Mesendoderm (in vitro differentiated cells): ENCODE results near the gene GOLM1.

Source experiments
- DNase-seq: peaks from one replicate; pipeline ENCODE4 v3.0.0; 2013
- H2AK5ac ChIP-seq: 2 replicates; pipeline ENCODE4 v1.6.1; 2013; ENCODE audit warnings: low read length, inconsistent platforms
- H2BK120ac ChIP-seq: 2 replicates; pipeline ENCODE4 v1.6.1; 2013; ENCODE audit warnings: low read depth, mild to moderate bottlenecking, low read length, moderate library complexity, mixed read lengths
- H2BK15ac ChIP-seq: replicated peaks from 2 replicates; pipeline ENCODE4 v1.6.1; 2013; ENCODE audit warnings: low read depth, mild to moderate bottlenecking, moderate library complexity
- H2BK5ac ChIP-seq: 2 replicates; pipeline ENCODE4 v1.6.1; 2013; ENCODE audit warnings: low read length, inconsistent platforms
- H3K18ac ChIP-seq: 2 replicates; pipeline ENCODE4 v1.6.1; 2013; ENCODE audit warnings: mild to moderate bottlenecking, low read length, mixed read lengths
- H3K23ac ChIP-seq: one replicate; pipeline ENCODE4 v1.6.1; 2013; ENCODE audit warnings: low read length
- H3K27ac ChIP-seq: 2 replicates; pipeline ENCODE4 v1.5.1; 2013; ENCODE audit warnings: low read depth, mild to moderate bottlenecking, inconsistent platforms, low read length, moderate library complexity
- H3K27me3 ChIP-seq: 2 replicates; pipeline ENCODE4 v1.6.1; 2013; ENCODE audit warnings: low read length, control low read depth, mild to moderate bottlenecking, inconsistent platforms; ENCODE audit not compliant: insufficient read depth, poor library complexity
- H3K36me3 ChIP-seq: 2 replicates; pipeline ENCODE4 v1.6.1; 2013; ENCODE audit warnings: low read length, inconsistent platforms; ENCODE audit not compliant: control insufficient read depth, insufficient read depth
- H3K4ac ChIP-seq: one replicate; pipeline ENCODE4 v1.6.1; 2013; ENCODE audit warnings: low read depth, mild to moderate bottlenecking, low read length, moderate library complexity
- H3K4me1 ChIP-seq: 2 replicates; pipeline ENCODE4 v1.6.1; 2013; ENCODE audit warnings: low read depth, low read length, inconsistent platforms; ENCODE audit not compliant: control insufficient read depth
- H3K4me2 ChIP-seq: 2 replicates; pipeline ENCODE4 v1.6.1; 2013; ENCODE audit warnings: low read length
- H3K4me3 ChIP-seq: 2 replicates; pipeline ENCODE4 v1.5.1; 2013; ENCODE audit warnings: mild to moderate bottlenecking, low read length
- H3K56ac ChIP-seq: one replicate; pipeline ENCODE4 v1.6.1; 2013; ENCODE audit warnings: low read length
- H3K79me1 ChIP-seq: 2 replicates; pipeline ENCODE4 v1.6.1; 2013; ENCODE audit warnings: low read length, inconsistent platforms
- H3K79me2 ChIP-seq: 2 replicates; pipeline ENCODE4 v1.6.1; 2013; ENCODE audit warnings: mild to moderate bottlenecking, low read length; ENCODE audit not compliant: control insufficient read depth, insufficient read depth
- H3K9ac ChIP-seq: 2 replicates; pipeline ENCODE4 v1.6.1; 2013; ENCODE audit warnings: low read length, inconsistent platforms
- H4K5ac ChIP-seq: one replicate; pipeline ENCODE4 v1.6.1; 2013; ENCODE audit warnings: low read length
- H4K8ac ChIP-seq: one replicate; pipeline ENCODE4 v1.6.1; 2013; ENCODE audit warnings: low read depth, mild to moderate bottlenecking, control low read depth, low read length, moderate library complexity
- WGBS: extraction: QIAGEN DNeasy Blood & Tissue Kit; methylation state at CpG from one replicate; pipeline ENCODE4 v1.1.7; 2013; ENCODE audit warnings: low lambda C conversion rate, missing lambda C conversion rate; ENCODE audit not compliant: insufficient coverage; ENCODE audit errors: extremely low coverage; 5-methylcytosine and 5-hydroxymethylcytosine counted together

GOLM1 gene

GRCh38 chr9:86073839-86074238 is 25.5 kb downstream of the GOLM1 start:
- H3K79me2 ChIP-seq = no peaks in the 10 kb centered on the region
- DNase-seq = no peak
- no peak overlapping the region for H3K56ac ChIP-seq
- H3K79me1 ChIP-seq = no peaks in the 10 kb centered on the region
- no peaks in the 10 kb centered on the region for H3K4me1 ChIP-seq
- no peak overlapping the region for H3K9ac ChIP-seq
- H3K18ac ChIP-seq = no peak overlapping the region
- H3K4me3 ChIP-seq = no peak overlapping the region
- no peaks in the 10 kb centered on the region for H3K27me3 ChIP-seq
- H2BK5ac ChIP-seq = no peak overlapping the region
- H2BK120ac ChIP-seq = no peak overlapping the region
- H2BK15ac ChIP-seq = no peak overlapping the region
- no peak overlapping the region for H3K4ac ChIP-seq
- no peak overlapping the region for H2AK5ac ChIP-seq
- no peak overlapping the region for H4K8ac ChIP-seq
- no peak overlapping the region for H3K27ac ChIP-seq
- WGBS = no CpG with 5 or more reads among the region's 1 CpG
- H3K23ac ChIP-seq = no peak overlapping the region
- H3K4me2 ChIP-seq = no peak overlapping the region
- H3K36me3 ChIP-seq = no peaks in the 10 kb centered on the region
- H4K5ac ChIP-seq = no peak overlapping the region

DNA sequence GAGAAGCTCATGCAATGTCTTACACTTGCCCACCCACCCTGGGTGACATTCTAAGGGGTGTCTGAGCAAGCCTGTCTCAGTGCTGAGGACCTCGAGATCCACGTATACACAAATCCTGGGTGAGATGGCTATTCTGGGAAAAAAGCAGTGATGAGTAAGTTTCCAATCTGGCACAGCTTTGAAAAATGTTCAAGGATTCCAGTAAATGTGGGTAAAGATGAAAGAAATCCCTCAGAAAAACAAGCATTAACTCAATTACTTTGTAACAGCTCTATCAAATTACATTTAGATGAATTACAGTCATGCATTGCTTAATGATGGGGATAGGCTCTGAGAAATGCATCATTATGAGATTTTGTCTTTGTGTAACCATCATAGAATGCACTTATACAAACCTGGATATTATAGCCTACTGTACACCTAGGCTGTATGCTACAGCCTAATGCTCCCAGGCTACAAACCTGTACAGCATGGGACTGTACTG is 26.9 kb downstream of the GOLM1 start:
- H3K4me1 ChIP-seq = no peaks in the 10 kb centered on the region
- no peaks in the 10 kb centered on the region for H3K79me2 ChIP-seq
- no peak overlapping the region for H2BK5ac ChIP-seq
- H3K4me3 ChIP-seq = no peak overlapping the region
- no peak overlapping the region for H2BK15ac ChIP-seq
- no peaks in the 10 kb centered on the region for H3K27me3 ChIP-seq
- H3K79me1 ChIP-seq = no peaks in the 10 kb centered on the region
- no peak for DNase-seq
- H3K23ac ChIP-seq = no peak overlapping the region
- no peak overlapping the region for H3K4ac ChIP-seq
- H4K5ac ChIP-seq = no peak overlapping the region
- no peak overlapping the region for H2BK120ac ChIP-seq
- no CpG with 5 or more reads among the region's 2 CpGs for WGBS
- no peak overlapping the region for H3K18ac ChIP-seq
- H2AK5ac ChIP-seq = no peak overlapping the region
- H3K27ac ChIP-seq = no peak overlapping the region
- no peak overlapping the region for H3K4me2 ChIP-seq
- H4K8ac ChIP-seq = no peak overlapping the region
- no peak overlapping the region for H3K9ac ChIP-seq
- no peak overlapping the region for H3K56ac ChIP-seq
- no peaks in the 10 kb centered on the region for H3K36me3 ChIP-seq

GRCh38 chr9:86069206-86069869 is 30.0 kb downstream of the GOLM1 start:
- no peak overlapping the region for H3K9ac ChIP-seq
- no peak overlapping the region for H3K4me2 ChIP-seq
- H3K79me2 ChIP-seq = no peaks in the 10 kb centered on the region
- no peak overlapping the region for H4K8ac ChIP-seq
- H2BK15ac ChIP-seq = no peak overlapping the region
- H3K56ac ChIP-seq = no peak overlapping the region
- H3K27ac ChIP-seq = no peak overlapping the region
- H2BK120ac ChIP-seq = no peak overlapping the region
- H4K5ac ChIP-seq = no peak overlapping the region
- H2AK5ac ChIP-seq = no peak overlapping the region
- no peaks in the 10 kb centered on the region for H3K27me3 ChIP-seq
- H2BK5ac ChIP-seq = no peak overlapping the region
- H3K4me1 ChIP-seq = no peaks in the 10 kb centered on the region
- WGBS = no CpG with 5 or more reads among the region's 7 CpGs
- H3K4me3 ChIP-seq = no peak overlapping the region
- no peak overlapping the region for H3K23ac ChIP-seq
- no peaks in the 10 kb centered on the region for H3K79me1 ChIP-seq
- H3K18ac ChIP-seq = no peak overlapping the region
- H3K36me3 ChIP-seq = no peaks in the 10 kb centered on the region
- no peak overlapping the region for H3K4ac ChIP-seq
- DNase-seq = peak; percentile 13

DNA sequence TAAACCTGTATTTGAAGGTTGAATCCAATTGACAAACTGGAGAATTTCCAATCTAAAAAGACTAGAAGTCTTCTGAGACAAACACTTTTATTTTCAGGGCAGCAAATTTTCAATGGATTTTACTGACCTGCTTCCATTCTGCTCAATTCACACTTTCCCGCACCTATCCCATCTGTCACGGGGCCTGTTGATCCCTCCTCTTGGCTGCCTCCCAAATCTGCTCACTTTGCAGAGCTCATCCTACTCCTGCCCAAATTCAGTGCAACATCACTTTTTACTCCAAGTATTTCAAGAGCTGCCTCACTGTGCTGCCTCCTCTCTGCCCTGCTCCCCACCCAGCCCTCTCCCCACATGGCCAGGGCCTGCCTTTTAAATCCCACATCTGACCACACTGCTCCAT is 35.1 kb downstream of the GOLM1 start:
- H3K27me3 ChIP-seq = no peaks in the 10 kb centered on the region
- H2AK5ac ChIP-seq = no peak overlapping the region
- no peak overlapping the region for H2BK5ac ChIP-seq
- no peaks in the 10 kb centered on the region for H3K79me2 ChIP-seq
- H4K5ac ChIP-seq = no peak overlapping the region
- no peak overlapping the region for H3K4me3 ChIP-seq
- no peak overlapping the region for H2BK120ac ChIP-seq
- H3K9ac ChIP-seq = no peak overlapping the region
- H3K23ac ChIP-seq = no peak overlapping the region
- H3K79me1 ChIP-seq = no peaks in the 10 kb centered on the region
- no peaks in the 10 kb centered on the region for H3K4me1 ChIP-seq
- H3K4ac ChIP-seq = no peak overlapping the region
- H3K36me3 ChIP-seq = no peaks in the 10 kb centered on the region
- no peak overlapping the region for H3K4me2 ChIP-seq
- no peak overlapping the region for H3K27ac ChIP-seq
- no peak overlapping the region for H2BK15ac ChIP-seq
- H3K18ac ChIP-seq = no peak overlapping the region
- H4K8ac ChIP-seq = no peak overlapping the region
- no peak for DNase-seq
- WGBS = no CpG with 5 or more reads among the region's 2 CpGs
- no peak overlapping the region for H3K56ac ChIP-seq

GRCh38 chr9:86062845-86063693 is 36.3 kb downstream of the GOLM1 start:
- no peak overlapping the region for H3K27ac ChIP-seq
- no peak for DNase-seq
- H2BK5ac ChIP-seq = no peak overlapping the region
- H3K4me1 ChIP-seq = no peaks in the 10 kb centered on the region
- H3K4me3 ChIP-seq = no peak overlapping the region
- no peaks in the 10 kb centered on the region for H3K79me1 ChIP-seq
- H4K5ac ChIP-seq = no peak overlapping the region
- H3K36me3 ChIP-seq = no peaks in the 10 kb centered on the region
- H3K4me2 ChIP-seq = no peak overlapping the region
- no peak overlapping the region for H2BK120ac ChIP-seq
- no peak overlapping the region for H2AK5ac ChIP-seq
- H3K4ac ChIP-seq = no peak overlapping the region
- H3K79me2 ChIP-seq = no peaks in the 10 kb centered on the region
- H4K8ac ChIP-seq = no peak overlapping the region
- WGBS = no CpG with 5 or more reads among the region's 16 CpGs
- H2BK15ac ChIP-seq = no peak overlapping the region
- no peak overlapping the region for H3K23ac ChIP-seq
- H3K27me3 ChIP-seq = no peaks in the 10 kb centered on the region
- no peak overlapping the region for H3K56ac ChIP-seq
- H3K9ac ChIP-seq = no peak overlapping the region
- H3K18ac ChIP-seq = no peak overlapping the region
